H4 (cell line): ENCODE data around the gene NAPB. TPM values are rescaled to one million over a fixed set of nuclear protein-coding genes. Genes with fewer than 3 reads are reported as not detected.
"Not testable (repeated sequence)": the region's sequence is repeated elsewhere in the genome, so short reads cannot be mapped to it uniquely, and the experiment has no call there.

Experiments used
- DNase-seq: peaks from one replicate; pipeline ENCODE4 v3.0.0-alpha.2; 2015; ENCODE audit warnings: low spot score
- total RNA-seq: library from RNA; depleted of rRNA; stranded (reverse); fragments of >200 nt; shearing (Covaris generic); gene quantifications from 2 replicates; pipeline ENCODE4 v1.2.3, GENCODE V29; 2014

NAPB gene
- total RNA-seq, 1 experiment from 2014 or later: 3.1 TPM

GRCh38 chr20:23368316-23369071, 52.8 kb downstream of the NAPB start:
- no peak for DNase-seq

- DNase-seq: no peak
Measured at GRCh38 chr20:23367770-23368169, 53.5 kb downstream of the NAPB start.

- no peak for DNase-seq
Measured at GRCh38 chr20:23366384-23366783, 54.9 kb downstream of the NAPB start.

DNA sequence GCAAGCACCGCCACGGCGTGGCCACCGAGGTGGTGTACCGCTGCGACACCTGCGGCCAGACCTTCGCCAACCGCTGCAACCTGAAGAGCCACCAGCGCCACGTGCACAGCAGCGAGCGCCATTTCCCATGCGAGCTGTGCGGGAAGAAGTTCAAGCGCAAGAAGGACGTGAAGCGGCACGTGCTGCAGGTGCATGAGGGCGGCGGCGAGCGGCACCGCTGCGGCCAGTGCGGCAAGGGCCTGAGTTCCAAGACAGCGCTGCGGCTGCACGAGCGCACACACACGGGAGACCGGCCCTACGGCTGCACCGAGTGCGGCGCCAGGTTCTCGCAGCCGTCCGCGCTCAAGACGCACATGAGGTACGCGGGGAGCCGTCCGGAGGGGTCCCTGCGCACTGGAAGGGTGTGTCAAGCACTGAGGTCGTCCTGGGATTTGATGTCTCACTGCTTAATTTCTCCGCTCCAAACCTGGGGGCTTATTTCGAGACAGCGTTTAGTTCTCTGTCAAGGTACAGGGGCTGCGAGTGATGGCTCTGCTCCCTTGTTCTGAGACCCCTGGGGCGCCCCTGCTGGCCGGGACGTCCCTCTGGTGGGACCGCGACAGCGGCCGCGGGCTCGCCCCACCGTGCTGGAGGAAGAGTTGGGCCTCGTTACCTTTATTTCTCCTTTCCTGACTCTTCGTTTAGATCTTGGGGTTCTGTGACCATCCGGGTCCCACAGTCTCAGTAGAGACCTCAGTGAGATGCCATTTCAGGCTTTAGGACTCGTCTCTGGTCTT, 55.7 kb downstream of the NAPB start:
- DNase-seq: no peak

DNA sequence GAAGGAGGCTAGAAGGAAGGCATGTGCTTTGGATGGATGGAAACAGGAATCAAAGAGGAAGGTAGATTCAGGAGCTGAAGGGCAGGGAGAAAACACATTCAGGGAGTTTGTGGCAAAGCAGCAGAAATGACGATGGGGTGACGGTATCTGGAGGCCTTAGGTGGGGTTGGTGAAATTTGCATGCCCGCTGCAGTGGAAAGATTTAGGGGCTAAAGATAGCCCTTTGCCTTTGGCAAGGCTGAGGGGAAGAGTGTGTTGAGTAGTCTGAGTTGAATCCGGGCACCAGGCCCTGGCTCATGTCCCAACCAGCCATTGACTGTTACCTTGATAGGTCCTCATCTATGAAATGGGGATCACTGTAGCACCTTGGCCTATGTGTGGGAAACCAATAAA, 58.0 kb downstream of the NAPB start:
- peak; percentile 2 for DNase-seq

DNA sequence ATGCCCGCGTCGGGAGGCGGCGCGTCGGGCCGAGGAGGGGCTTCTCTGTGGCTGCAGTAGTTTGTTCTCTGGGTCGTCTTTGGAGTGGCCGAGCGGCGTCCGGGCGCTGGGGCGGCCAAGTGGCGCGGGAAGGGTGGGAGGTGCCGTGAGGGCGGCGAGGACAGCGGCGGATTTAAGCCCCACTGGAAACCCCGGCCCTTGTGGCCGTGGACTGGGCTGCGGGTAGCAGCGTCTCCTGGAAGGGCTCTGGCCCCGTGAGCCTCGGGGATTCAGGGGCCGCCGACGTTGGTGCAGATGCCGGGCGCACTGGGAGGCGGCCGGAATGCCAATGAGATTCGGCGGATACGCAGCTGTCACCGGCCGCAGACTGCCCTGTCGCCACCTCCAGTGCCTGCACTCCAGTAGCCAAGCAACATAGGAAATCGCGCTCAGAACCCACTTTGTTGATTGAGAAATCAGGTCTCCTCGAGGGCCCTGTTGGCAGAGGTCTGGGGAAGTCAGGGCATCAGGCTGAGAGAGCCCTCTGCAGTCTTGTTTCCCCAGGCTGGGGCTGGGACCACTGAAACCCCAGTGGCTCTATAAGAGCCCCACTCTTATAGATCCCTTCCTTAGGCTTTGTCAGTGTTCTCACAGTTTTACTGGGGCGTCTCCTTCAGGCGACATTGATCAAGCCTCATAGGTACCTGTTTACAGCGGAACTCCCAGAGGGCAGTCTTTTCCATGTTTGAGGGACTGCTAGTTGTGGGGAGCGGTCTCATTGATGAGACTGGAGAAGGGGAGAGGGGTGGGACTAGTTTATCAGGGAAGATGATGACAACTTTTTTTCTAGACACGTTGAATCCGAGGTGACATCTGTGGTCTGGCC, 58.7 kb downstream of the NAPB start:
- DNase-seq: peak; percentile 9

DNA sequence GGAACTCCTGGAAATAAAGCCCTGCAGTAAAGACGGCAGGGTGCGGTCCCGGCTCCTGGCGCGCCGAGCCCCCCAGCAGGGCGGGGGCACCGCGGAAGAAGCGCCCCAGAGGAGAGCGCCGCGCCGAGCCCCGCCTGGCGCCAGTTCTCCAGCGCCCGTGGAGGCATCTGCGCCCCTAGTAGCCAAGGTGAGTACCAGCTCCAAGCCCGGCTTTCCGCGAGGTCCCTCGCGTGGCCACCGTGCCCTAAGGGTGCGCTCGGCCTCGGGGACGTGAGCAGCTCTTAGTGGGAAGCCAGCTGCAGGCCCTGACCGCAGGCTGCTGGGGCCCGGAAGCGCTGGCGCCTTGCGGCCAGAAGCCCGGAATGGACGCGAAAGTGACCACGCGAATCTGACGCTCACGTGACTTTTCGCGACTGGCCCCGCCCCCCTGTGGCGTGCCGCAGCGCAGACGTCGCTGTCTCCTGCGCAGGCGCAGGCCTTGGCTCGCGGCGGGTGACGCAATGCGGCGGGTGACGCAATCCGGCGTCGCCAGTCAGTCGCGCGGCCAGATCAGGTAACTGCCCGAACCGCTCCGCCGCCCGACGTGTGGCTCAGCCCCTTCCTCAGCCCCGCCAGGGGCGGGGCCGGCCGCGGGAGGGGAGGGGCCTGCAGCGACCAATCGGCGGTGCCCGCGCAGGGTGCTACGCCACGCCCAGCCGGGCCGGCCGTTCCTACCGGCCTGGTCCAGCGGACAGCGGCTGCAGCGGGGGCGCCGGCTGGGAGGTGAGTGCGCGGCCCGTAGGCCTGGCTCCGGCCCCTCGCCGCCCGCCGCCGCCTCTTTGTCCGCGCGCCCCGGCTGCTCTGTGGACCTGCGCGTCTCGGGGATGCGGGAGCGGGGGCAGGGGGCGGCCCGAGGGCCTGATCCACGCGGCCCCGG, 59.6 kb downstream of the NAPB start, which contains the start of gene GZF1:
GZF1 (plus strand) TSS at position 707 of the 916 bp plus-strand sequence. CDS start 2,202 bp downstream, outside the sequence.
- peak; percentile 97 for DNase-seq

DNA sequence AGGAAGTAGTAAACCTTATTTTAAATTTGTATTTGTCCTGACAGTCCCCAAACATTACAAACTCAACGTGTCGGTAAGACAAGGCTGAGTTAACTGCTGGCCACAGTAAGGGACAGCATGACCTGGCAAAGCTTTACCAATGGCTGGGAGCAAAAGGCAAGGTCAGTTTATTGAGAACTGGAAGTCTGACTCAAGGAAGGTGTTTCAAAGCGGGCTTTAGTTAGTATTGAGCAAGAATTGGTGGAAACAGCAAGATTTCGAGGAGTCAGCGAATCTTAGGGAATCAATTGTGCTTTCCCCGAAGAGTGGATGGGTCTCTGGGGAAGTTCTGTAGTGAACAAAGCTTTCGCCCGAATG, 60.2 kb downstream of the NAPB start:
- no peak for DNase-seq

DNA sequence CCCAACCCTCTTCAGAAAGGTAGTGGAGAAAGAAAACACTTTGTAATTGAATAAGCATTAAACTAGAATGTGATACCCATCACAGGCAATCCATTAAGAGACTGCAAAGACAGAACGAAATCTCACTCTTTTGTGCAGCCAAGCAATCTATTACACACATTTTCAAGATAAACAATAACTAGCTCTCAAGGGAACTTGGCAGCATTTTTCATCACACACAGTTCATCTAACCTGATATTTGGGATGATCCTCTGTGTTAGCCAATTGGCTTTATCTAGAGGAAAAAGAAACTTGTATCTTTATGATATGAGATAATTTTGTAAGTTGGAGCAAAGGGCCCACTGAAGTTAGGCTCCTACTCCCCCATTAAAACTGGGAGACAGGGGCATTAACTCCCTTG, 60.8 kb downstream of the NAPB start:
- DNase-seq: no peak

DNA sequence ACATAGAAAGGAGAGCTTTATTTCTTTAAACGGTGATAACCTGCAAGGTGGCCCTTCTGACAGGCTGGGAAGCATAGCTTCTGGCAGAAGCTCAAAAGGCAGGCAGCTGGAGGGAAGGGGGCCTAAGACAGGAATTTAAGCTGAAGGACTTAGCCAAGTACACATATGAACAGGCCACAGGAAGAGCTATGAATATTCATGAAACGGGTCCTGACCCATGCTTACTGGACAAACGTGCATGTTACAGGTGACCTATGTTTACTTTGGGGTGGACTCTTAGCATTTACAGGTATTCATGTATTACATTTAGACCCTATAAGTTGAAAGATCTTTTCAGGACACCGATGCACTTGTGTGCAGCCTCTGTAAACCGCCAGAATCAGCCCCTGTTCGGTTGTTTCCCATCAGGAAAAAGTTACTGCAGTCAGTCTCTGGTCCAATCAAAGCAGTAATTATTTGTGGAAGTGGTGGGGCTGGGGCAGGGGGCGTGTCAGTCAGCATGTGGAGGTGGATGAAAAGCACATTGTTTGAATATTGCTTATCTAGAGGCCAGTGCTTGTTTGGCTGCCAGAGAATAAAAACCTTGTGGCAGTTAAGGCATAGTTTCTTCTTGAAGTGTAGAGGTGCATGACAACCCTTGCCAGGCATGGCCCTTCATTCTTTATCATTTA, 62.2 kb downstream of the NAPB start:
- no peak for DNase-seq

DNA sequence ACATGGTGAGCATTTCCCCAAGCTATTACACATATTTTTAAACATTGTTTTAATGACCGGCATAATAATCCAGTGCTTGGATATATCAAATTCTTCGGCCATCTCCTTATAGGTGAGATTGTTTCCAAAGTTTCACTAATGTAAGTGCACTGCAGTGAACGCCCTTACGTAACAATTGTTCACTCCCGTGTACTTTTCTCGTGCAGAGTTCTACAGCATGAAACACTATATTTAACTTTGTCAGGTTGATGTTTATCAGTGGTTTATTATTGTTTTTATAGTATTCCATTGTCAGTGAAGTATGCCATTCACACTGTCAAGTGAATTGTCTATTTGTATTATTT, 62.8 kb downstream of the NAPB start:
- DNase-seq: no peak

GRCh38 chr20:23357767-23358562, 63.3 kb downstream of the NAPB start:
- DNase-seq: peak; percentile 98

GRCh38 chr20:23356203-23356602, 65.1 kb downstream of the NAPB start:
- DNase-seq: no peak

GRCh38 chr20:23350904-23351838, 70.1 kb downstream of the NAPB start:
- DNase-seq: peak; percentile 19

GRCh38 chr20:23350196-23350903, 70.9 kb downstream of the NAPB start, which contains the start of gene NXT1:
TSS of gene NXT1 (plus strand) at chr20:23350791. CDS start at chr20:23354042, 3,251 bp downstream.
- peak; percentile 96 for DNase-seq

GRCh38 chr20:23349338-23350195, 71.7 kb downstream of the NAPB start:
- DNase-seq: no peak

DNA sequence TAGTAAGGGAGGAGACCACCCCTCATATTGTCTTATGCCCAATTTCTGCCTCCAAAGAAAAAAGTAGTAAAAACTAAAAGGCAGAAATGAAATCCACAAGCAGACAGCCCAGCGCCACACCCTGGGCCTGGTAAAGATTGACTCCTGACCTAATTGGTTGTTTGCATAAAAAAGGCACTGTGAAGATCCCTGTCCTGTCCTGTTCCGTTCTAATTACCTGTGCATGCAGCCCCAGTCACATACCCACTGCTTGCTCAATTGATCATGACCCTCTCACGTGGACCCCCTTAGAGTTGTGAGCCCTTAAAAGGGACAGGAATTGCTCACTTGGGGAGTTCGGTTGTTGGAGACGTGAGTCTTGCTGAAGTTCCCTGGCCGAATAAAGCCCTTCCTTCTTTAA, 72.8 kb downstream of the NAPB start:
- not testable (repeated sequence) for DNase-seq
